ENCODE data around the gene ZNF888. TPM values are rescaled to one million over a fixed set of nuclear protein-coding genes. Genes with fewer than 3 reads are reported as not detected.
"Not testable (repeated sequence)": the region's sequence is repeated elsewhere in the genome, so short reads cannot be mapped to it uniquely, and the experiment has no call there.

ZNF888 gene
- total RNA-seq, 1 donor from 2014 or later = 8.8 TPM

GRCh38 chr19:52871466-52871865 lies 51.8 kb downstream of the ZNF888 start:
- H3K27ac ChIP-seq = no peak overlapping the region
- intact Hi-C loops (cut with DNase I) = no loop called here
- H3K4me3 ChIP-seq = no peak overlapping the region
- no peaks in the 10 kb centered on the region for H3K4me1 ChIP-seq
- no peaks in the 10 kb centered on the region for H3K27me3 ChIP-seq (ENCODE audit: low read depth)
- ATAC-seq = no peak
- no peaks in the 10 kb centered on the region for H3K36me3 ChIP-seq
- TF ChIP-seq CTCF (IDR thresholded peaks at IDR 0.05) = no peak
- no peaks in the 10 kb centered on the region for H3K9me3 ChIP-seq
- DNase-seq = no peak

- intact Hi-C loops (cut with DNase I); H3K27ac ChIP-seq; H3K9me3 ChIP-seq: not testable (repeated sequence)
Measured at GRCh38 chr19:52868031-52868430, 55.2 kb downstream of the ZNF888 start.

GRCh38 chr19:52857378-52858191 lies 65.6 kb downstream of the ZNF888 start, which contains the start of gene ZNF468:
TSS of gene ZNF468 (minus strand) at chr19:52857619. CDS start at chr19:52854272, 3,347 bp downstream.
- Histone ChIP-seq H3K36me3 (peaks cover 14% of the 10 kb centered on the region), H3K27ac (peak within 1 kb of the TSS; percentile 60), H3K4me3 (peak within 1 kb of the TSS; percentile 66)
- H3K27me3 ChIP-seq (ENCODE audit: low read depth); H3K9me3 ChIP-seq; intact Hi-C loops (cut with DNase I); H3K4me1 ChIP-seq: not testable (repeated sequence)
- ATAC-seq = peak; percentile 100
- DNase-seq = peak; percentile 84

More at GRCh38 chr19:52868031-52868430, 55.2 kb downstream of the ZNF888 start:
- H3K27me3 ChIP-seq (ENCODE audit: low read depth); DNase-seq; H3K36me3 ChIP-seq; ATAC-seq; H3K4me3 ChIP-seq; H3K4me1 ChIP-seq: not testable (repeated sequence)

- Histone ChIP-seq H3K36me3 (peaks cover 21% of the 10 kb centered on the region), H3K27ac (peak overlapping the region; percentile 60), H3K4me3 (peak overlapping the region; percentile 66)
- peak; percentile 57 to 70 for ATAC-seq
- H3K4me1 ChIP-seq; intact Hi-C loops (cut with DNase I); DNase-seq; H3K9me3 ChIP-seq; H3K27me3 ChIP-seq (ENCODE audit: low read depth): not testable (repeated sequence)
Measured at GRCh38 chr19:52856540-52857377, 66.5 kb downstream of the ZNF888 start.

Other genes with a start within 250 kb of the ZNF888 start
- gene ZNF611, start 188.4 kb downstream of the ZNF888 start, total RNA-seq = 24.4 TPM
- 14.9 TPM for gene ZNF600, start 136.6 kb downstream of the ZNF888 start, total RNA-seq
- 20.9 TPM for gene ZNF28, start 101.8 kb downstream of the ZNF888 start, total RNA-seq
- 12.9 TPM for gene ZNF468, start 65.8 kb downstream of the ZNF888 start, total RNA-seq
- gene ZNF320, start 25.8 kb downstream of the ZNF888 start, total RNA-seq = 19.7 TPM
- 12.0 TPM for gene ZNF816, start 39.5 kb upstream of the ZNF888 start, total RNA-seq
- not detected for gene ERVV-1, start 90.5 kb upstream of the ZNF888 start, total RNA-seq
- not detected for gene ERVV-2, start 121.3 kb upstream of the ZNF888 start, total RNA-seq
- gene ZNF160, start 180.0 kb upstream of the ZNF888 start, total RNA-seq = 35.5 TPM
- 4.0 TPM for gene ZNF415, start 209.5 kb upstream of the ZNF888 start, total RNA-seq
- gene ZNF347, start 235.6 kb upstream of the ZNF888 start, total RNA-seq = 13.1 TPM